SH-SY5Y (cell line): ENCODE data around the gene MCU.

Experiments
- GATA2 ChIP-seq: IDR thresholded peaks from 2 replicates; pipeline ENCODE4 v1.6.1; 2011; ENCODE audit warnings: mild to moderate bottlenecking, low read depth, low read length
- GATA3 ChIP-seq: IDR thresholded peaks from 2 replicates; pipeline ENCODE4 v1.6.1; 2011; ENCODE audit warnings: low read depth, mild to moderate bottlenecking, low read length, moderate library complexity

DNA sequence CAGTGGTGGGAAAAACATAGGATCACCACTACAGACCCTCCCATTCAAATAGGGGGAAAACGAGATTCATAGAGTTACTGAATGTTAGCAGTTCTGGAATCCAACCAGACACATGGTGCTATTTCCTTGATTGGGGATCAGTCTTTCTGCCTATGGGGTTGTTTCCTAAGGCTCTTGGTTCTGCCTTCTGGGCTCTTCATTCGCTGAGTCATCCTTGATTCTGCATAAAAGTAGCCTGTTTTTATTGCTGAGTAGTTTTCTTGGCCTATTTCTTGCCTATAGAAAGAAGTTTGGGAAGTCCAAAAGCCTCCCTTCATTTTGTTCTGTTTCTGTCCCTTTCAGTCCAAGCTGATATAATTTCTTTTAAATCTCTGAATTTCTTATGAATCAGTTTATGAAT is 102.3 kb downstream of the MCU start:
- TF ChIP-seq GATA3 (no peak), GATA2 (no peak)
